HL-60 (cell line): ENCODE data around the gene CCNJ.
A peak's percentile ranks its signal among the peaks of the same experiment; 100 is the strongest.

Source experiments
- DNase-seq, 2 experiments: peaks; one replicate each; pipeline ENCODE4 v3.0.0-alpha.2; 2010 to 2020; ENCODE audit warnings: low read depth in 1 of 2, low spot score in 1 of 2
- H3K27ac ChIP-seq: fragments of 250-450 bp; sonication (Bioruptor Pico); replicated peaks from 2 replicates; pipeline ENCODE4 v1.5.1; 2020; ENCODE audit warnings: mild to moderate bottlenecking, moderate library complexity
- H3K27me3 ChIP-seq: fragments of 250-450 bp; sonication (Bioruptor Pico); 2 replicates; pipeline ENCODE4 v1.5.1; 2021; ENCODE audit warnings: mild to moderate bottlenecking, moderate library complexity; ENCODE audit not compliant: insufficient read depth, poor library complexity, severe bottlenecking
- H3K4me3 ChIP-seq: replicated peaks from 2 replicates; pipeline ENCODE4 v1.5.1; 2011; ENCODE audit warnings: mild to moderate bottlenecking, control low read depth, low read length; ENCODE audit not compliant: insufficient read depth
- GABPA ChIP-seq: IDR thresholded peaks from 2 replicates; pipeline ENCODE4 v1.6.1; 2012; ENCODE audit warnings: low read depth
- POLR2AphosphoS5 ChIP-seq: IDR thresholded peaks from 2 replicates; pipeline ENCODE4 v1.6.1; 2012; ENCODE audit warnings: low read depth
- SPI1 ChIP-seq: IDR thresholded peaks from 2 replicates; pipeline ENCODE4 v1.6.1; 2012; ENCODE audit warnings: low read depth, mild to moderate bottlenecking, borderline replicate concordance
- TF ChIP-seq, protein P1 (sequence below): IDR thresholded peaks from 2 replicates; pipeline ENCODE4 v1.6.1; 2012; ENCODE audit warnings: low read depth; ENCODE audit not compliant: insufficient replicate concordance
- TF ChIP-seq, protein P2 (sequence below): IDR thresholded peaks from one replicate; pipeline ENCODE4 v1.5.1; 2011; ENCODE audit warnings: low read length, control low read depth, inconsistent platforms; ENCODE audit not compliant: insufficient read depth

The CCNJ gene

GRCh38 chr10:96043893-96044715 lies 721 bp downstream of the CCNJ start:
- no peaks in the 10 kb centered on the region for H3K27me3 ChIP-seq
- H3K4me3 ChIP-seq: peak overlapping the region; percentile 64
- DNase-seq: peak in 1 of 2 experiments; percentile 57
- TF ChIP-seq, protein P1, sequence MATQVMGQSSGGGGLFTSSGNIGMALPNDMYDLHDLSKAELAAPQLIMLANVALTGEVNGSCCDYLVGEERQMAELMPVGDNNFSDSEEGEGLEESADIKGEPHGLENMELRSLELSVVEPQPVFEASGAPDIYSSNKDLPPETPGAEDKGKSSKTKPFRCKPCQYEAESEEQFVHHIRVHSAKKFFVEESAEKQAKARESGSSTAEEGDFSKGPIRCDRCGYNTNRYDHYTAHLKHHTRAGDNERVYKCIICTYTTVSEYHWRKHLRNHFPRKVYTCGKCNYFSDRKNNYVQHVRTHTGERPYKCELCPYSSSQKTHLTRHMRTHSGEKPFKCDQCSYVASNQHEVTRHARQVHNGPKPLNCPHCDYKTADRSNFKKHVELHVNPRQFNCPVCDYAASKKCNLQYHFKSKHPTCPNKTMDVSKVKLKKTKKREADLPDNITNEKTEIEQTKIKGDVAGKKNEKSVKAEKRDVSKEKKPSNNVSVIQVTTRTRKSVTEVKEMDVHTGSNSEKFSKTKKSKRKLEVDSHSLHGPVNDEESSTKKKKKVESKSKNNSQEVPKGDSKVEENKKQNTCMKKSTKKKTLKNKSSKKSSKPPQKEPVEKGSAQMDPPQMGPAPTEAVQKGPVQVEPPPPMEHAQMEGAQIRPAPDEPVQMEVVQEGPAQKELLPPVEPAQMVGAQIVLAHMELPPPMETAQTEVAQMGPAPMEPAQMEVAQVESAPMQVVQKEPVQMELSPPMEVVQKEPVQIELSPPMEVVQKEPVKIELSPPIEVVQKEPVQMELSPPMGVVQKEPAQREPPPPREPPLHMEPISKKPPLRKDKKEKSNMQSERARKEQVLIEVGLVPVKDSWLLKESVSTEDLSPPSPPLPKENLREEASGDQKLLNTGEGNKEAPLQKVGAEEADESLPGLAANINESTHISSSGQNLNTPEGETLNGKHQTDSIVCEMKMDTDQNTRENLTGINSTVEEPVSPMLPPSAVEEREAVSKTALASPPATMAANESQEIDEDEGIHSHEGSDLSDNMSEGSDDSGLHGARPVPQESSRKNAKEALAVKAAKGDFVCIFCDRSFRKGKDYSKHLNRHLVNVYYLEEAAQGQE: no peak
- TF ChIP-seq, protein P2, sequence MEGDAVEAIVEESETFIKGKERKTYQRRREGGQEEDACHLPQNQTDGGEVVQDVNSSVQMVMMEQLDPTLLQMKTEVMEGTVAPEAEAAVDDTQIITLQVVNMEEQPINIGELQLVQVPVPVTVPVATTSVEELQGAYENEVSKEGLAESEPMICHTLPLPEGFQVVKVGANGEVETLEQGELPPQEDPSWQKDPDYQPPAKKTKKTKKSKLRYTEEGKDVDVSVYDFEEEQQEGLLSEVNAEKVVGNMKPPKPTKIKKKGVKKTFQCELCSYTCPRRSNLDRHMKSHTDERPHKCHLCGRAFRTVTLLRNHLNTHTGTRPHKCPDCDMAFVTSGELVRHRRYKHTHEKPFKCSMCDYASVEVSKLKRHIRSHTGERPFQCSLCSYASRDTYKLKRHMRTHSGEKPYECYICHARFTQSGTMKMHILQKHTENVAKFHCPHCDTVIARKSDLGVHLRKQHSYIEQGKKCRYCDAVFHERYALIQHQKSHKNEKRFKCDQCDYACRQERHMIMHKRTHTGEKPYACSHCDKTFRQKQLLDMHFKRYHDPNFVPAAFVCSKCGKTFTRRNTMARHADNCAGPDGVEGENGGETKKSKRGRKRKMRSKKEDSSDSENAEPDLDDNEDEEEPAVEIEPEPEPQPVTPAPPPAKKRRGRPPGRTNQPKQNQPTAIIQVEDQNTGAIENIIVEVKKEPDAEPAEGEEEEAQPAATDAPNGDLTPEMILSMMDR: no peak
- TF ChIP-seq SPI1 (no peak), POLR2AphosphoS5 (no peak), GABPA (no peak)
- peak overlapping the region; percentile 97 for H3K27ac ChIP-seq

- H3K27ac ChIP-seq: peak overlapping the region; percentile 97
Measured at GRCh38 chr10:96044736-96045135, 1.4 kb downstream of the CCNJ start.

GRCh38 chr10:96046546-96046945 lies 3.2 kb downstream of the CCNJ start:
- DNase-seq: no peak
- no peak overlapping the region for H3K4me3 ChIP-seq
- no peaks in the 10 kb centered on the region for H3K27me3 ChIP-seq
- TF ChIP-seq, protein P2: no peak
- no peak for TF ChIP-seq SPI1
- TF ChIP-seq POLR2AphosphoS5: no peak
- TF ChIP-seq GABPA: no peak
- TF ChIP-seq, protein P1: no peak
- no peak overlapping the region; the same call in 1 of the 2 replicates for H3K27ac ChIP-seq

More at GRCh38 chr10:96044736-96045135, 1.4 kb downstream of the CCNJ start:
- H3K4me3 ChIP-seq: peak overlapping the region; percentile 64
- DNase-seq: peak in 1 of 2 experiments; percentile 60
- TF ChIP-seq, protein P1: no peak
- TF ChIP-seq POLR2AphosphoS5: peak; percentile 45
- TF ChIP-seq GABPA: no peak
- peak; percentile 2; the same call in 1 of the 2 replicates for TF ChIP-seq SPI1
- no peaks in the 10 kb centered on the region for H3K27me3 ChIP-seq
